ENCODE results near the gene NEUROG2. TPM values are rescaled to one million over a fixed set of nuclear protein-coding genes. Genes with fewer than 3 reads are reported as not detected.

Gene NEUROG2
- total and polyA plus RNA-seq, 7 donors = not detected

GRCh38 chr4:112532267-112532666 lies 16.3 kb upstream of the NEUROG2 start:
- no peaks in the 10 kb centered on the region for H3K4me1 ChIP-seq
- H3K27ac ChIP-seq = no peak overlapping the region
- DNase-seq = no peak
- H3K27me3 ChIP-seq = peaks cover 0 to 10% (median 0%) of the 10 kb centered on the region in 3 donors
- intact Hi-C loops (cut with DNase I) = no loop called here
- 67 to 79% methylated on average over 3 of the region's 3 CpGs for WGBS, 2 donors
- no peak overlapping the region for H3K4me3 ChIP-seq
- TF ChIP-seq EP300 (IDR thresholded peaks at IDR 0.05) = no peak
- no peak for TF ChIP-seq CTCF (IDR thresholded peaks at IDR 0.05)
- no peak for TF ChIP-seq POLR2A (IDR thresholded peaks at IDR 0.05)
- TF ChIP-seq POLR2AphosphoS5 (IDR thresholded peaks at IDR 0.05) = no peak
- no peaks in the 10 kb centered on the region for H3K9me3 ChIP-seq
- H3K36me3 ChIP-seq = no peaks in the 10 kb centered on the region

- Histone ChIP-seq H3K27me3 (peaks cover 0 to 13% (median 0%) of the 10 kb centered on the region in 3 donors), H3K27ac (no peak overlapping the region), H3K9me3 (no peaks in the 10 kb centered on the region), H3K4me1 (no peaks in the 10 kb centered on the region), H3K36me3 (no peaks in the 10 kb centered on the region), H3K4me3 (no peak overlapping the region)
- intact Hi-C loops (cut with DNase I) = no loop called here
- no peak for TF ChIP-seq EP300 (IDR thresholded peaks at IDR 0.05)
- TF ChIP-seq POLR2A (IDR thresholded peaks at IDR 0.05) = no peak
- no peak for TF ChIP-seq CTCF (IDR thresholded peaks at IDR 0.05)
- TF ChIP-seq POLR2AphosphoS5 (IDR thresholded peaks at IDR 0.05) = no peak
- DNase-seq = no peak
- WGBS, 2 donors = 7 to 17% methylated on average over 1 of the region's 1 CpG
These were observed 15.2 kb upstream of the NEUROG2 start for GRCh38 chr4:112531146-112531545.

- peaks cover 0 to 17% (median 13%) of the 10 kb centered on the region in 4 donors for H3K4me1 ChIP-seq
- intact Hi-C loops (cut with DNase I) = no loop called here
- peaks cover 0 to 5% (median 0%) of the 10 kb centered on the region in 4 donors for H3K9me3 ChIP-seq
- DNase-seq = no peak
- WGBS, 2 donors = 15 to 55% methylated on average over 1 of the region's 1 CpG
- H3K27me3 ChIP-seq = peaks cover 25 to 56% (median 29%) of the 10 kb centered on the region in 3 donors
- no peak overlapping the region for H3K27ac ChIP-seq
- no peak overlapping the region for H3K4me3 ChIP-seq
- TF ChIP-seq POLR2A (IDR thresholded peaks at IDR 0.05) (no peak), CTCF (IDR thresholded peaks at IDR 0.05) (no peak), POLR2AphosphoS5 (IDR thresholded peaks at IDR 0.05) (no peak), EP300 (IDR thresholded peaks at IDR 0.05) (no peak)
- no peaks in the 10 kb centered on the region for H3K36me3 ChIP-seq
These were observed 10.1 kb upstream of the NEUROG2 start for GRCh38 chr4:112526061-112526460.

GRCh38 chr4:112523764-112524505 lies 8.0 kb upstream of the NEUROG2 start:
- Histone ChIP-seq H3K4me1 (peaks cover 0 to 23% (median 16%) of the 10 kb centered on the region in 4 donors), H3K9me3 (peaks cover 0 to 5% (median 0%) of the 10 kb centered on the region in 4 donors), H3K27me3 (peaks cover 39 to 68% (median 50%) of the 10 kb centered on the region in 3 donors), H3K27ac (no peak overlapping the region), H3K36me3 (no peaks in the 10 kb centered on the region), H3K4me3 (peak overlapping the region in 3 of 4 donors; percentile 22 to 38 (median 34))
- 1 to 2% methylated on average over 46 of the region's 46 CpGs for WGBS, 2 donors
- TF ChIP-seq POLR2A (IDR thresholded peaks at IDR 0.05) (no peak), EP300 (IDR thresholded peaks at IDR 0.05) (no peak), CTCF (IDR thresholded peaks at IDR 0.05) (peak in 3 of 4 experiments; percentile 12 to 48 (median 30)), POLR2AphosphoS5 (IDR thresholded peaks at IDR 0.05) (no peak)
- intact Hi-C loops (cut with DNase I) = no loop called here
- no peak for DNase-seq
